Islet precursor cell (in vitro differentiated cells): ENCODE data around the gene TMEM125.

Source experiments
- DNase-seq: peaks from one replicate; pipeline ENCODE4 v3.0.0-alpha.2; 2018

TMEM125 gene

GRCh38 chr1:43269627-43270375, at the start of gene TMEM125:
Gene TMEM125, plus strand, starts transcription at chr1:43269983. Its CDS starts 2,740 bp downstream, at chr1:43272723.
- peak; percentile 45 for DNase-seq

GRCh38 chr1:43220905-43221778, 48.6 kb upstream of the TMEM125 start:
- DNase-seq: no peak

DNA sequence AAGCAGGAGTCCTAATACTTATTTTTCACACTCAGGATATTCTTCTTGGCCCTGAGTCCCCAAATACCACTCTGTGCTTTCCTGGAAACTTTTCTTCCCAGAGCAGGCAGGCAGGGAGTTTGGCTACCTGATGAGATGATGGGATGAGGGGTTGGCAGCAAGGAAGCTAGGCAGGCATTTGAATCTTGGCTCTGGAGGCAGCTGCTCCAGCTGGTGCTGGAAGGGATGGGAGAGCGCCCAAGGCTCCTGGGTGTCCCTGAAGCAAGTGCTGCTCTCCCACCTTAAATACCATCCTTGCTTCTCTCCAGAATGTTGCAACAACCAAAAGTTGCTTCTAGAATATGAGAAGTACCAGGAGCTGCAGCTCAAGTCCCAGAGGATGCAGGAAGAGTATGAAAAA, 48.0 kb upstream of the TMEM125 start:
- DNase-seq: no peak

DNA sequence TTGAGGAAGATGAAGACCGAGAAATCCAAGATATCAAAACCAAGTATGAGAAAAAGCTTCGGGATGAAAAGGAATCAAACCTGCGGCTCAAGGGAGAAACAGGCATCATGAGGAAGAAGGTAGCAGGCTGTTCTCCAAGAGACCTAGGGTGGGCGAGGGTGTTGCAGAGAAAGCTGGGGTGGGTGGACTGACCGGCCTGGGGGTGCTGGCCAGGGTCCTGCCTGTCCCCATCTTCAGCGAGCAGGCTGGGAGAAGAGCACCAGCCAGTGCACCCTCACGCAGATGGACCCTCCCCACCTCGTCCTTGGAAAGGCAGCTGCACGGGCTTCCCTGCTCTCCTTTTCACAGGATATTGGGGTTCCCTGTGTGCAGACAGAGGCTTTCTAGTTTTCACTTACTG, 46.9 kb upstream of the TMEM125 start:
- DNase-seq: no peak

GRCh38 chr1:43225168-43225567, 44.6 kb upstream of the TMEM125 start:
- DNase-seq: no peak

GRCh38 chr1:43227143-43227764, 42.5 kb upstream of the TMEM125 start:
- DNase-seq: peak; percentile 90

DNA sequence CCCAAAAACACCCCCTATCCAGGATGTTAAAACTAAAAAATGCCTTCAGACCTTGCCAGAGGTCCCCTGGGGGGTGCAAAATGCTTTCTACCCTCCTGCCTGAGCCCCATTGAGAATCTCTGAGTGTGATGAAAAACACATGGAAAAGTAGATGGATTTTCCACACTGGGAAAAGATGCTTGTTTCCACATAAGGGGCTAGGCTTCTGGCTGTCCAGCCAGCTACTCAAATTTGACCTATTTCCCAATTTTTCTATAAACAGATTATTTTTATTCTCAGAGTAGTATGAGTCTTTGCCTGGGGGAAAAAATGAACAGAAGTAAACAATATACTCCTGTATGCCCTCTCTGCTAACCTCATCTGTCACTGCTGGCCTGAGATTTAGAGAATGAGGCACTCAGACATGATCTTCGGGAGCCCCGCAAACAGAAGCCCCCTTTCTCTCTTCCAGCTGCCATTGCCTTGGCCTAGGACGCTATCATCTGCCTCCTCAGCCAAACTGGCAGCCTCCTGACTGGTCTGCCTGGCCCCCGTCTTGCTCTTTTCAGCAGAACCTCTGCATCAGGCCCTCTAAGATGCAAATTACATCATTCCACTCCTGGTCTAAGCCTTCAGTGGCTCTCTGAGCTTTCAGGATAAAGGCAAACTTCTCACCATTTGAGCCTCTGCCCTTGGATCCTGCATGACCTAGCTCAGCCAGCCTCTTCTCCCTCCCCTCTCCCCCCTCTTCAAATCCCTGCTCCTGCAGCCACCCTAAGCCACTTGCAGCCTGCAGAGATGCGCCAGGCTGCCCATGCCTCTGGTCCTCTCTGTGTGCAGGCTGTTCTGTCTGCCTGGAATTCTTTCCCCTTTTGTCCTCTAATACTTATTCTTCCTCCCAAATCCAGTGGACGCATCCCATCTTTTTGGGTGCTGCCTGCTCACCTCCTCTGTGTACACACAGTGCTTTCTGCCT, 39.7 kb upstream of the TMEM125 start:
- peak; percentile 46 for DNase-seq

GRCh38 chr1:43232074-43232473, 37.7 kb upstream of the TMEM125 start:
- DNase-seq: no peak

DNA sequence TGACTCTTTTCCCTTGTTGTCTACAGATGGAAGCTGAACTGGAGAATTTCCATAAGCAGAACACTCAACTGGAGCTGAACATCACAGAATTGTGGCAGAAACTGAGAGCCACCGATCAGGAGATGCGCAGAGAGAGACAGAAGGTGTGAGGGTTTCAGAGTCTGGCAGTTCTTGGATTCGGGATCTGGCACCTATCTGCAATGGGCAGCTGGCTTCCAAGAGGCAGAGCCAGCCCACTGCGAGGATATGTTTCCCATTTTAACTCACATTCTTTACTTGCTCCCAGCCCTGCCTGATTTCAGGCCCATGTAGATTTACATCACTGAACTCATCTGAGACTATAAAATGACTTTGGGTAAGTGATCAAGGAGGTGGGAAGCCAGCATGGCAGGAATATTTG, 37.3 kb upstream of the TMEM125 start:
- DNase-seq: no peak

DNA sequence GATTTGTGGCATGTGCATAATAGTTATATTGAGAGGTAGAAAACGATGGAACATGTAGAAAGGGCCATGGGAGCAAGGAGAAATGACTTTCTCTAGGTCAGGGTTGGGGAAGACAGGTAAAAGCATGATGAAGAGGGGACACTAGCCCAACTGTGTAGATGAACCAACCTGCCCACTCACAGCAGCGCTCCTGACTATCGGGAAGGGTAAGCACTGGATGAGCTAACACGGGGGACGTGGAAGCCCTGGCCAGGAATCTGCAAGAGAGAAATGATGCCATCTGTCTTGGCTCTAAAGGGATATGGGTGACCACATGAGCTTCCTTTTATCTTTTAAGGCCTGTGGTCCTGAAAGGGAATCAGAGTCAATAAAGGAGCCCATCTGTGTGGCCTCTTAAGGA, 36.2 kb upstream of the TMEM125 start:
- no peak for DNase-seq

- DNase-seq: no peak
Observed at GRCh38 chr1:43234267-43234666, 35.5 kb upstream of the TMEM125 start.

GRCh38 chr1:43235040-43235439, 34.7 kb upstream of the TMEM125 start:
- DNase-seq: no peak

GRCh38 chr1:43235451-43236121, 34.2 kb upstream of the TMEM125 start:
- no peak for DNase-seq

DNA sequence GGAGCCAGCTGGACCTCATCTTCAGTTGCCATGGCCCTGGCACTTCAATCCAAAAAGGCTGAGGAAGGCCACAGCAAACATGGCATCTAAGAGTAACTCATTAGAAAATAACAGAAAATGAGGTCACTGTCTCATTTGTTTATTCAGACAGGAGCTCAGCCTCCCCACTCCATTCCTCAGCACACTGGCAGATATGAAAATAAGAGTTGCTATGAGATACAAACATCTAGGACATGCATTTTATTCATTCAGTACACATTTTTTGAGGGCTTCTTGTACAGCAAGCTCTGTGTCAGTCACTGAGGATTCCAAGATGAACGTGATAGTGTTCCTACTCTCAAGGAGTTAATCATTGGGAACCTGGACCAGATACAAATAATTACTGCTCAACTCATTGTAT, 32.7 kb upstream of the TMEM125 start:
- no peak for DNase-seq

GRCh38 chr1:43238085-43238484, 31.7 kb upstream of the TMEM125 start:
- DNase-seq: peak; percentile 89

DNA sequence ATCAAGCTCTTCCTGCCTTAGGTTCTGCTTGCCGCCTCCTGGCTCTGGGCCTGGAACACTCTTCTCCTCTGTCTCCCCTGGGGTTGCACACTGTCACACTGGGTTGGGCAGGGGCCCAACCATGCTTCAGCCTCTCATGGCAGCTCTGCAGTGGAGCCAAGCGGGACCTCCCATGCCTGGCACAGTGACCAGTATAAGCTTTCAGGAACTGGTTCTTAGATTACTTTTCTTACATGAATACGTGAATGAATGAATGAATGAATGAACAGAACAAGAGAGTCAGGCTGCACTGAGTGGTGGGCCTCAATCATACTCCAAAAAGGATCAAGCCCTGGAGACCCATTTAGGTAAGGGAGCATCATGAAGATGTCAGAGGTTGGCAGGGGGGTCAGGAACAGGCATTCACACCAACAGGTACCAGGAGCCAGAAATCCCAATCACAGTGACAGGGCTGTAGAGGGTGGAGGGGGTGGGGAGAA, 30.8 kb upstream of the TMEM125 start:
- DNase-seq: peak; percentile 27

DNA sequence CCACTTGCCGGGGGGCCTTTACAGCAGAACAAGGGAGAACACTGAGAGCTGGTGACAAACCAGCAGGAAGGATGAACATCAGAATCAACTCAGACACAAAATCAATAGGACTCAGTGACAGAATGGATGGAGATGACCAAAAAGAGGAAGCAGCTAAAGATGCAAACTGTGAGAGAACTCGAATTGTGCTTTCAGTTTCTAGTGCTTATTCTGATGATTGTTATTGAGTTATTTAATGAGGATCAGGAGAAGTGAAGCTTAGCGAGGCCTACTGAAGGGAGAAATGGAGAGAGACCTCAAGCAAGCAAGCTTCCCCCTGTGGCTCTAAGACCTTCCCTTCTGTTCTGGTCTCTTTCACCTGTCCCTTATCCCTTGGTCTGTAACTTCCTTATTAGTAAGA, 30.3 kb upstream of the TMEM125 start:
- DNase-seq: no peak

- peak; percentile 96 for DNase-seq
Observed at GRCh38 chr1:43241413-43241836, 28.4 kb upstream of the TMEM125 start.

- DNase-seq: peak; percentile 23
Observed at GRCh38 chr1:43243299-43243698, 26.5 kb upstream of the TMEM125 start.

- DNase-seq: no peak
Observed at GRCh38 chr1:43246466-43247213, 23.1 kb upstream of the TMEM125 start.
